Fibroblast of mammary gland (primary cell): ENCODE data around the gene KCP.

Experiments used
- DNase-seq: peaks from one replicate; pipeline ENCODE4 v3.0.0-alpha.2; 2010; ENCODE audit warnings: low read depth
- H3K4me3 ChIP-seq: 2 replicates; pipeline ENCODE4 v1.5.1; 2011; ENCODE audit warnings: low read depth, mild to moderate bottlenecking, low read length, moderate library complexity; ENCODE audit not compliant: control insufficient read depth
- TF ChIP-seq, protein P1 (sequence below): conservative IDR thresholded peaks from 2 replicates; pipeline ENCODE4 v1.5.1; 2011; ENCODE audit warnings: low read depth, low read length, inconsistent platforms; ENCODE audit not compliant: control insufficient read depth, insufficient read depth

The KCP gene

DNA sequence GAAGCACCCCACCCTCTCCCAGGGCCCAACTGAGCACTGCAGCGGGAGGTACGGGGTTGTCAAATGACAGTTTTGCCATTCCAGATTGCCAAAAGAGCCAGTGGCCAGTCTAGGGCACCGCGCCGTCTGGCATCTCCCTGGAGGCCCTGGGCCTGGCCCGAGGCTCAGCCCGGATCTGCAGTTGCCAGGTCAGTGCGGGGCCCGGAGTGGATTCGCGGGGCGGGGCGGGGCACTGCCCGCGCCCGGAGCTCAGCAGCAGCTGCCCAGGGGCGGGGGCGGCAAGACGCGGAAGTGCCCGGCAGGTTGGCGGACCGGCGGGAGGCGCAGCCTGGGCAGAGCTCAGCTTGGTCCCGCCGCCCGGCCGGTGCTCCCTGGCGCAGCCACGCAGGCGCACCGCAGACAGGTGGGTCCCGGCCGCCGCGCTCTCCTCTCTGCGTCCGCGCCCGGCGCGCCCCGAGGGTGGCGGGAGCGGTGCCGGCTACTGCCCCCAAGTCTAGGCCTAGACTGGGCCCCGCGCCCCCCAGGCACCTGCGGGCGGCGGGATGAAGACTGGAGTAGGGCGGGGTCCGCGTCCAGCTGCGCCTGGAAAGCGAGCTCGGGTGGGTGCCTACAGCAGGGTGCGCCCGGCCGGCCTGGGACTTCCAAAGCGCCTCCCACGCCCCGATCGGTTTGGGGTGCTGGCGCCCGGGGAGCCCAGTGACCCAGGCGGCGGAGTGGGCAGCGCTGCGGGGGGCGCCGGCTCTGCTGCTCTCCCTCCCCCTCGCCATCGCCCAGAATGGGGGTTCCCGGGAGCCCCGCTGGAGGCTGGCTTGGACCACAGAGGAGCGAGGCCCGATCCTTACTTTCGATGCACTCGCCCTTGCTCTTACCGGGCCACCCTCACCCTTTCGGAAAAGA, 27.4 kb upstream of the KCP start, which contains the start of gene IRF5:
IRF5 (plus strand) TSS at position 281 of the 897 bp plus-strand sequence. CDS start 4,155 bp downstream, outside the sequence.
- TF ChIP-seq, protein P1, sequence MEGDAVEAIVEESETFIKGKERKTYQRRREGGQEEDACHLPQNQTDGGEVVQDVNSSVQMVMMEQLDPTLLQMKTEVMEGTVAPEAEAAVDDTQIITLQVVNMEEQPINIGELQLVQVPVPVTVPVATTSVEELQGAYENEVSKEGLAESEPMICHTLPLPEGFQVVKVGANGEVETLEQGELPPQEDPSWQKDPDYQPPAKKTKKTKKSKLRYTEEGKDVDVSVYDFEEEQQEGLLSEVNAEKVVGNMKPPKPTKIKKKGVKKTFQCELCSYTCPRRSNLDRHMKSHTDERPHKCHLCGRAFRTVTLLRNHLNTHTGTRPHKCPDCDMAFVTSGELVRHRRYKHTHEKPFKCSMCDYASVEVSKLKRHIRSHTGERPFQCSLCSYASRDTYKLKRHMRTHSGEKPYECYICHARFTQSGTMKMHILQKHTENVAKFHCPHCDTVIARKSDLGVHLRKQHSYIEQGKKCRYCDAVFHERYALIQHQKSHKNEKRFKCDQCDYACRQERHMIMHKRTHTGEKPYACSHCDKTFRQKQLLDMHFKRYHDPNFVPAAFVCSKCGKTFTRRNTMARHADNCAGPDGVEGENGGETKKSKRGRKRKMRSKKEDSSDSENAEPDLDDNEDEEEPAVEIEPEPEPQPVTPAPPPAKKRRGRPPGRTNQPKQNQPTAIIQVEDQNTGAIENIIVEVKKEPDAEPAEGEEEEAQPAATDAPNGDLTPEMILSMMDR, result no peak

GRCh38 chr7:128937271-128937646, 26.8 kb upstream of the KCP start:
- no peak overlapping the region for H3K4me3 ChIP-seq
- DNase-seq, result no peak
- TF ChIP-seq, protein P1, result no peak

More for the DNA sequence above, 27.4 kb upstream of the KCP start, which contains the start of gene IRF5:
- H3K4me3 ChIP-seq, result peak within 1 kb of the TSS; percentile 17
- DNase-seq, result no peak

DNA sequence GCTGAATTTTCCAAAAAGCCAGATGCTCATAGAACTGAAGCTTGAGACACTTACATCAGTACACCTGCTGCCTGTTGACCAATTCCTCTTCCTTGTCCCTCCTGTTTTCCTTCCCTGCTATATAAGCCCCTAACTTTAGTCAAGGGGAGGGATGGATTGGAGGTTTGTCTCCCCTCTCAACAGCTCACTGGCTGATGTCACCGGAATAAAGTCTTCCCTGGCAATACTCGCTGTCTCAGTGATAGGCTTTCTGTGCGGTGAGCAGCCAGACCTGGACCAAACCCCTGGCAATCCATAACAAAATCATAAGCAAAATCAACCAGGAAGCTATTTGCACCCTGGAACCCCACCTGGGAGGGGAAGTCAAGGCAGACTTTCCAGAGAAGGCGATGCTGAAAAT, 26.3 kb upstream of the KCP start:
- no peak for DNase-seq
- TF ChIP-seq, protein P1, result no peak
- no peak overlapping the region for H3K4me3 ChIP-seq

DNA sequence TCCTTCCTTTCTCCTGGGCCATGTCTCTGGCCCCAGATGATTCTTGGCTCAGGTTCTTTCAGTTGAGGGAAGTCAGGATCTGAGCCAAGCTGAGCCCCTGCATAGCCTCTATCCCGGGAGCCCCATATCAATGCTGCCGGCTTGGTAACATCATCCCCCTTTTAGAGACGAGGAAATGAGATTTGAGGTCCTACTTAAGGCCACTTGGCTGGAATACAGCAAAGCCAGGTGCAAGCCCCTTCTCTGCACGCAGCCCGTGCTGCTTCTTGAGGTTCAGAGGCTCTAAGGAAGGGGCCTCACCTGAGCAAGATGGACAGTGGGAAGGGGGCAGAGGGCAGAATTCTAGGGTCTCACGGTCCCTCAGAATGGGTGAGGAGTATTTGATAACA, 24.8 kb upstream of the KCP start:
- H3K4me3 ChIP-seq, result no peak overlapping the region
- TF ChIP-seq, protein P1, result no peak
- no peak for DNase-seq

- DNase-seq, result no peak
- H3K4me3 ChIP-seq, result no peak overlapping the region
- TF ChIP-seq, protein P1, result no peak
Observed at GRCh38 chr7:128934361-128935341, 24.1 kb upstream of the KCP start.

- DNase-seq, result peak; percentile 8
- TF ChIP-seq, protein P1, result no peak
- H3K4me3 ChIP-seq, result no peak overlapping the region
Observed at GRCh38 chr7:128933180-128933891, 22.8 kb upstream of the KCP start.
